Thyroid gland (tissue), 4 donors: Measurements from ENCODE around the gene TAP2. TPM values are rescaled to one million over a fixed set of nuclear protein-coding genes. Genes with fewer than 3 reads are reported as not detected.

Experiments
- DNase-seq, 2 donors: peaks; one replicate each; pipeline ENCODE4 v3.0.0-alpha.2; 2019
- H3K27ac ChIP-seq, 3 donors: fragments of 200-600 bp; sonication (generic); 1 replicate in 2 of 3; 2 replicates in 1 of 3; pipeline ENCODE4 v1.5.1; 2016 to 2019; ENCODE audit warnings: mild to moderate bottlenecking in 1 of 3, moderate library complexity in 1 of 3
- H3K27me3 ChIP-seq: fragments of 200-600 bp; sonication (generic); one replicate; pipeline ENCODE4 v1.5.1; 2019
- H3K36me3 ChIP-seq, 2 donors: fragments of 200-600 bp; sonication (generic); one replicate each; pipeline ENCODE4 v1.5.1; 2016 to 2019
- H3K4me1 ChIP-seq, 2 donors: fragments of 200-600 bp; sonication (generic); one replicate each; pipeline ENCODE4 v1.5.1; 2017 to 2019
- H3K4me3 ChIP-seq, 3 donors: fragments of 200-600 bp; sonication (generic); replicated peaks in 1 of 3; 1 replicate in 2 of 3; 2 replicates in 1 of 3; pipeline ENCODE4 v1.5.1; 2016; ENCODE audit warnings: mild to moderate bottlenecking in 1 of 3
- H3K9me3 ChIP-seq: fragments of 200-600 bp; sonication (generic); one replicate; pipeline ENCODE4 v1.5.1; 2017
- CTCF ChIP-seq, 6 experiments: fragments of 200-600 bp in 3 of 6; fragments of 450-650 bp in 3 of 6; sonication (generic) in 3 of 6; IDR thresholded peaks; one replicate each; pipeline ENCODE4 v1.5.1; 2016 to 2019; ENCODE audit warnings: antibody characterized with exemption in 6 of 6, mild to moderate bottlenecking in 2 of 6, inconsistent platforms in 1 of 6, moderate library complexity in 1 of 6
- POLR2A ChIP-seq, 2 donors: fragments of 450-650 bp; IDR thresholded peaks; one replicate each; pipeline ENCODE4 v1.6.1; 2017; ENCODE audit warnings: antibody characterized with exemption in 2 of 2, mild to moderate bottlenecking in 2 of 2, moderate library complexity in 1 of 2
- WGBS, 2 donors: methylation state at CpG; one replicate each; pipeline ENCODE4 v1.1.5; 2017; 5-methylcytosine and 5-hydroxymethylcytosine counted together
- intact Hi-C: fragments of 100-400 bp; cut with DNase I; formaldehyde crosslinking; loops from one replicate; pipeline ENCODE4 v1.15.1; 2023
- total RNA-seq, 4 donors: library from RNA; depleted of rRNA; stranded (reverse); fragments of >200 nt; gene quantifications; one replicate each; pipeline ENCODE4 v1.2.3, GENCODE V29; 2016

Gene TAP2
- 10 to 100 TPM in 1 of 4 donors, 1 to 10 TPM in 3; 6.9 to 31.9 (median 8.2) TPM for total RNA-seq

GRCh38 chr6:32838114-32838958 lies at the start of gene TAP2:
Gene TAP2 (minus strand): TSS chr6:32838739. CDS start chr6:32838233, 506 bp downstream.
- 1 to 2% methylated on average over 28 to 44 of the region's 57 CpGs for WGBS, 2 donors
- peak; percentile 95 to 97 for DNase-seq
- no peaks in the 10 kb centered on the region for H3K27me3 ChIP-seq
- intact Hi-C loops = loop anchor here (5.0 kb wide), 1 partner anchor 34 kb away; no protein-coding TSS in a partner anchor
- H3K4me1 ChIP-seq = peaks cover 7 to 22% of the 10 kb centered on the region in 2 donors
- peak within 1 kb of the TSS; percentile 19 to 71 (median 49) for H3K4me3 ChIP-seq
- TF ChIP-seq POLR2A (IDR thresholded peaks at IDR 0.05) (peak in 1 of 2 donors; percentile 61), CTCF (IDR thresholded peaks at IDR 0.05) (peak; percentile 80 to 98 (median 94))
- peaks cover 0 to 12% of the 10 kb centered on the region in 2 donors for H3K36me3 ChIP-seq
- no peaks in the 10 kb centered on the region for H3K9me3 ChIP-seq
- peak within 1 kb of the TSS; percentile 79 to 98 (median 82) for H3K27ac ChIP-seq

GRCh38 chr6:32887616-32888015 lies 49.1 kb upstream of the TAP2 start:
- peaks cover 0 to 9% of the 10 kb centered on the region in 2 donors for H3K4me1 ChIP-seq
- intact Hi-C loops = loop anchor here (5.0 kb wide), 1 partner anchor 100 kb away; no protein-coding TSS in a partner anchor
- no peaks in the 10 kb centered on the region for H3K27me3 ChIP-seq
- TF ChIP-seq POLR2A (IDR thresholded peaks at IDR 0.05) (no peak), CTCF (IDR thresholded peaks at IDR 0.05) (no peak)
- H3K36me3 ChIP-seq = no peaks in the 10 kb centered on the region
- no peaks in the 10 kb centered on the region for H3K9me3 ChIP-seq
- no peak overlapping the region for H3K4me3 ChIP-seq
- 76 to 83% methylated on average over 5 of the region's 5 CpGs for WGBS, 2 donors
- DNase-seq = no peak
- H3K27ac ChIP-seq = no peak overlapping the region

GRCh38 chr6:32886681-32887383 lies 48.3 kb upstream of the TAP2 start:
- 34 to 38% methylated on average over 3 of the region's 3 CpGs for whole genome bisulfite sequencing, 2 donors
- intact Hi-C loops = loop anchor here (5.0 kb wide), 1 partner anchor 100 kb away; no protein-coding TSS in a partner anchor
- H3K27me3 ChIP-seq = no peaks in the 10 kb centered on the region
- peak; percentile 45 to 47 for DNase-seq
- no peak for TF ChIP-seq POLR2A (IDR thresholded peaks at IDR 0.05)
- TF ChIP-seq CTCF (IDR thresholded peaks at IDR 0.05) = no peak
- peaks cover 0 to 9% of the 10 kb centered on the region in 2 donors for H3K4me1 ChIP-seq
- no peak overlapping the region for H3K4me3 ChIP-seq
- no peaks in the 10 kb centered on the region for H3K36me3 ChIP-seq
- H3K27ac ChIP-seq = peak overlapping the region in 2 of 3 donors; percentile 43 to 44
- no peaks in the 10 kb centered on the region for H3K9me3 ChIP-seq

GRCh38 chr6:32885698-32886286 lies 47.3 kb upstream of the TAP2 start:
- Histone ChIP-seq H3K4me1 (peaks cover 0 to 9% of the 10 kb centered on the region in 2 donors), H3K27ac (no peak overlapping the region), H3K36me3 (no peaks in the 10 kb centered on the region), H3K4me3 (no peak overlapping the region), H3K27me3 (no peaks in the 10 kb centered on the region), H3K9me3 (no peaks in the 10 kb centered on the region)
- intact Hi-C loops = loop anchor here (2.0 to 5.0 kb wide), 2 partner anchors 63 to 102 kb away; no protein-coding TSS in a partner anchor
- TF ChIP-seq POLR2A (IDR thresholded peaks at IDR 0.05) (no peak), CTCF (IDR thresholded peaks at IDR 0.05) (peak in 5 of 6 experiments; percentile 45 to 90 (median 62))
- WGBS, 2 donors = 50 to 54% methylated on average over 4 of the region's 4 CpGs
- no peak for DNase-seq
